ENCODE results near the gene RIC8A.
"Not testable (repeated sequence)": the region's sequence is repeated elsewhere in the genome, so short reads cannot be mapped to it uniquely, and the experiment has no call there.

RIC8A gene

GRCh38 chr11:207208-207862 lies at the start of gene RIC8A, which contains the start of gene BET1L:
Gene RIC8A, plus strand, starts transcription at chr11:207708. Its CDS starts 1,147 bp downstream, at chr11:208855.
Gene BET1L, minus strand, starts transcription at chr11:207399. Its CDS starts 78 bp downstream, at chr11:207321.
- DNase-seq = peak; percentile 96

GRCh38 chr11:180242-180641 lies 27.3 kb upstream of the RIC8A start:
- DNase-seq = not testable (repeated sequence)

- not testable (repeated sequence) for DNase-seq
Observed at GRCh38 chr11:189200-189783, 18.2 kb upstream of the RIC8A start.

GRCh38 chr11:189843-190311 lies 17.6 kb upstream of the RIC8A start:
- not testable (repeated sequence) for DNase-seq

GRCh38 chr11:190546-190945 lies 17.0 kb upstream of the RIC8A start:
- DNase-seq = not testable (repeated sequence)

- DNase-seq = not testable (repeated sequence)
Observed at GRCh38 chr11:191490-192478, 15.7 kb upstream of the RIC8A start.

GRCh38 chr11:192674-193128 lies 14.8 kb upstream of the RIC8A start, which contains the start of gene SCGB1C1:
Gene SCGB1C1, plus strand, starts transcription at chr11:193078. Its CDS starts 22 bp downstream, at chr11:193100.
- not testable (repeated sequence) for DNase-seq

- DNase-seq = not testable (repeated sequence)
Observed at GRCh38 chr11:193481-193880, 14.0 kb upstream of the RIC8A start.

- no peak for DNase-seq
Observed at GRCh38 chr11:196786-197731, 10.4 kb upstream of the RIC8A start.

GRCh38 chr11:197741-198235 lies 9.7 kb upstream of the RIC8A start:
- DNase-seq = no peak

GRCh38 chr11:198236-198806 lies 9.2 kb upstream of the RIC8A start:
- no peak for DNase-seq

- DNase-seq = no peak
Observed at GRCh38 chr11:199004-199581, 8.4 kb upstream of the RIC8A start.

- DNase-seq = no peak
Observed at GRCh38 chr11:199782-200181, 7.7 kb upstream of the RIC8A start.

GRCh38 chr11:200224-201003 lies 7.1 kb upstream of the RIC8A start:
- no peak for DNase-seq

GRCh38 chr11:201966-202365 lies 5.5 kb upstream of the RIC8A start:
- DNase-seq = no peak

- DNase-seq = no peak
Observed at GRCh38 chr11:202490-202889, 5.0 kb upstream of the RIC8A start.

- DNase-seq = no peak
Observed at GRCh38 chr11:203056-203944, 4.2 kb upstream of the RIC8A start.

GRCh38 chr11:203945-204586 lies 3.4 kb upstream of the RIC8A start:
- DNase-seq = no peak
